ENCODE measurements around the gene MZT1.

DNA sequence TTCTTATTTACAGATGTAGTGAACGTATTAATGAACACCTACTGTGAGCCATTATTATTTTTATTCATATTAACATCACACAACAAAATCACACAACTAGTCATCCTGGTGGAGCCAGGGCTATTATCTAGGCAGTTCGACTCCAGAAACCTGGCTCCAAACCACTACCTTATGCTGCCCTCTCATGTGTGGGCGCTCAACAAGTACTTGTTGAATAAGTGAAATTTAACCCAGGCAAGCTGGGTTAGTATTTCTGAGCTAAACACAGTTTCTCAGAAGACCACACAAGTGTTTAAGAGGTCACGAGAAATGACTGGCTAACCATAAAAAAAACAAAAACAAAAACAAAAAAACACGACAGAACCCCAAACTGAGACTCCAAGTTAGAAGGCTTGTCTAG lies 33.6 kb downstream of the MZT1 start:
- TF ChIP-seq YBX1 (IDR thresholded peaks at IDR 0.05) = no peak
- TF ChIP-seq EZH2 (IDR thresholded peaks at IDR 0.05; ENCODE audit: borderline replicate concordance, low read depth, low read length) = no peak
- no peak for TF ChIP-seq MYNN (IDR thresholded peaks at IDR 0.05)
- no peak for TF ChIP-seq MYNN (CRISPR knock-in tag; IDR thresholded peaks at IDR 0.05)
- TF ChIP-seq GABPB2 (CRISPR knock-in tag; conservative IDR thresholded peaks at IDR 0.05) = no peak
- TF ChIP-seq PPARD (CRISPR knock-in tag; IDR thresholded peaks at IDR 0.05) = no peak
- TF ChIP-seq, protein P1, sequence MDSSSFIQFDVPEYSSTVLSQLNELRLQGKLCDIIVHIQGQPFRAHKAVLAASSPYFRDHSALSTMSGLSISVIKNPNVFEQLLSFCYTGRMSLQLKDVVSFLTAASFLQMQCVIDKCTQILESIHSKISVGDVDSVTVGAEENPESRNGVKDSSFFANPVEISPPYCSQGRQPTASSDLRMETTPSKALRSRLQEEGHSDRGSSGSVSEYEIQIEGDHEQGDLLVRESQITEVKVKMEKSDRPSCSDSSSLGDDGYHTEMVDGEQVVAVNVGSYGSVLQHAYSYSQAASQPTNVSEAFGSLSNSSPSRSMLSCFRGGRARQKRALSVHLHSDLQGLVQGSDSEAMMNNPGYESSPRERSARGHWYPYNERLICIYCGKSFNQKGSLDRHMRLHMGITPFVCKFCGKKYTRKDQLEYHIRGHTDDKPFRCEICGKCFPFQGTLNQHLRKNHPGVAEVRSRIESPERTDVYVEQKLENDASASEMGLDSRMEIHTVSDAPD (CRISPR knock-in tag; IDR thresholded peaks at IDR 0.05) = no peak
- no peak for TF ChIP-seq ZNF347 (CRISPR knock-in tag; IDR thresholded peaks at IDR 0.05; ENCODE audit: low read depth)
- TF ChIP-seq ZSCAN32 (CRISPR knock-in tag; IDR thresholded peaks at IDR 0.05) = no peak
